Activated T-cell treated with anti-CD3 and anti-CD28 coated beads, Interleukin-2, amount 50 U/mL, for 72 hours (primary cell): ENCODE results near the gene MEAF6. TPM values are rescaled to one million over a fixed set of nuclear protein-coding genes. Genes with fewer than 3 reads are reported as not detected.
"Not testable (repeated sequence)": the region's sequence is repeated elsewhere in the genome, so short reads cannot be mapped to it uniquely, and the experiment has no call there.

ENCODE experiments used
- ATAC-seq, 2 donors: fragments of 150-1000 bp; cut with Tn5 transposase; replicated peaks in 1 of 2; 2 replicates each; pipeline ENCODE4 v1.10.0; 2021; ENCODE audit warnings: moderate library complexity in 2 of 2, mild to moderate bottlenecking in 1 of 2
- DNase-seq, 2 donors: peaks; one replicate each; pipeline ENCODE4 v3.0.0; 2021 to 2022; ENCODE audit warnings: mixed read lengths in 1 of 2
- H3K27ac Mint-ChIP-seq: one replicate; pipeline ENCODE4 v1.8.0; 2022; ENCODE audit warnings: mild to moderate bottlenecking, moderate library complexity, mixed read lengths
- H3K27me3 Mint-ChIP-seq: one replicate; pipeline ENCODE4 v1.8.0; 2022; ENCODE audit warnings: low read depth, mixed read lengths
- H3K36me3 Mint-ChIP-seq, 2 donors: one replicate each; pipeline ENCODE4 v1.8.0; 2022; ENCODE audit warnings: mixed read lengths in 2 of 2, mild to moderate bottlenecking in 1 of 2; ENCODE audit not compliant: insufficient read depth in 2 of 2
- H3K4me1 Mint-ChIP-seq: one replicate; pipeline ENCODE4 v1.8.0; 2022; ENCODE audit warnings: low read depth, mixed read lengths
- H3K4me3 Mint-ChIP-seq, 2 donors: one replicate each; pipeline ENCODE4 v1.8.0; 2022; ENCODE audit warnings: mild to moderate bottlenecking in 2 of 2, mixed read lengths in 2 of 2, moderate library complexity in 2 of 2
- H3K9me3 Mint-ChIP-seq, 2 donors: one replicate each; pipeline ENCODE4 v1.8.0; 2022; ENCODE audit warnings: mixed read lengths in 2 of 2
- total RNA-seq, 2 donors: library from RNA; stranded (reverse); gene quantifications; one replicate each; pipeline ENCODE4 v1.2.3, GENCODE V29; 2022

Gene MEAF6
- total RNA-seq: 100 to 1,000 TPM; 105 to 108 TPM

DNA sequence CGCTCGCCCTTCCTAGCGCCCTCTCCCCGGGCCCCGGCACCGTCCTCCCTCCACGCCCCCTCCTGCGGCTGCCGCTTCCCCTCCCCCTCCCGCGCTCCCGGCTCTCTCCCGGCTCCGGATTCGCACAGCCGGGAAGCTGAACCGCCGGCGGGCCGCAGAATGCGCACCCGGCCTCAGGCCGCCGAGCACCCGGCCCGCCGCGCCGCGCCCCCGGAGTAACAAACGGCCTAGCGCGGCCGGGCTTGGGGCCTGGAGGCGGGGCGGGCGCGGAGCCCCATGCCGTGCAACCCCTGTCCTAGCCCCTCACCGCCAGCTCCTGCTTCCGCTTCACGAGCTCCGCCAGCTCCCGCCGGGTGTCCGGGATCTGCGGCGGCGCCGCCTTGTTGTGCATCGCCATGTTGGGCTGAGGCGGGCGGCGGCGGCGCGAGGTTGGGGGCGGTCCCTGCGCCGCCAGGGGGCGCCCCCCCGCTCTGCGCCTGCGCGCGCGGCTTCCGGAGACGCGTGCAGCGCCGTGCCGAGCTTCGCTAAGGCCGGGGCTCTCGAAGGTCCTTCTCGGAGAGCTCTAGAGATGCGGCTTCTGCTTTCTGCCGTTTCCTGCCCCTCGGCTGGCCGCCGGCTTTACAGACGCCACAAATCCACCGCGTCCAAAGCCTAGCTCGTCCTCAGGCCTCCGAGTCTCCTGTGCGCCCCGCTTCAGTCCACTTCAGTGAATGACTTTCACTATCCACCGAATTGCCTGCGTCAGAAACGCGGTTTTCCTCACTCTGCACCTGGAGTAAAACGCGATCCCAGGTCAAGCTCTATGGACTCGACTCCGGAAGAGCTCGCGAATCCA, at the start of gene MEAF6:
Gene MEAF6 (minus strand): TSS at position 417 of the 835 bp plus-strand sequence. CDS start 20 bp downstream, at position 397.
- peaks cover 52% of the 10 kb centered on the region for H3K4me1 Mint-ChIP-seq

GRCh38 chr1:37562984-37563383, 48.4 kb upstream of the MEAF6 start:
- H3K4me1 Mint-ChIP-seq: peaks cover 4% of the 10 kb centered on the region
- peaks cover 4 to 10% of the 10 kb centered on the region in 2 donors for H3K36me3 Mint-ChIP-seq
- no peaks in the 10 kb centered on the region for H3K9me3 Mint-ChIP-seq
- no peak overlapping the region for H3K4me3 Mint-ChIP-seq
- H3K27ac Mint-ChIP-seq: no peak overlapping the region
- ATAC-seq (no peak), DNase-seq (no peak)
- no peaks in the 10 kb centered on the region for H3K27me3 Mint-ChIP-seq

More for the DNA sequence above, at the start of gene MEAF6:
- H3K36me3 Mint-ChIP-seq: peaks cover 7 to 20% of the 10 kb centered on the region in 2 donors
- peak within 1 kb of the TSS; percentile 96 for H3K27ac Mint-ChIP-seq
- no peaks in the 10 kb centered on the region for H3K27me3 Mint-ChIP-seq
- no peaks in the 10 kb centered on the region for H3K9me3 Mint-ChIP-seq
- H3K4me3 Mint-ChIP-seq: peak within 1 kb of the TSS; percentile 97
- ATAC-seq (peak; percentile 91 to 93), DNase-seq (peak; percentile 87 to 91)

DNA sequence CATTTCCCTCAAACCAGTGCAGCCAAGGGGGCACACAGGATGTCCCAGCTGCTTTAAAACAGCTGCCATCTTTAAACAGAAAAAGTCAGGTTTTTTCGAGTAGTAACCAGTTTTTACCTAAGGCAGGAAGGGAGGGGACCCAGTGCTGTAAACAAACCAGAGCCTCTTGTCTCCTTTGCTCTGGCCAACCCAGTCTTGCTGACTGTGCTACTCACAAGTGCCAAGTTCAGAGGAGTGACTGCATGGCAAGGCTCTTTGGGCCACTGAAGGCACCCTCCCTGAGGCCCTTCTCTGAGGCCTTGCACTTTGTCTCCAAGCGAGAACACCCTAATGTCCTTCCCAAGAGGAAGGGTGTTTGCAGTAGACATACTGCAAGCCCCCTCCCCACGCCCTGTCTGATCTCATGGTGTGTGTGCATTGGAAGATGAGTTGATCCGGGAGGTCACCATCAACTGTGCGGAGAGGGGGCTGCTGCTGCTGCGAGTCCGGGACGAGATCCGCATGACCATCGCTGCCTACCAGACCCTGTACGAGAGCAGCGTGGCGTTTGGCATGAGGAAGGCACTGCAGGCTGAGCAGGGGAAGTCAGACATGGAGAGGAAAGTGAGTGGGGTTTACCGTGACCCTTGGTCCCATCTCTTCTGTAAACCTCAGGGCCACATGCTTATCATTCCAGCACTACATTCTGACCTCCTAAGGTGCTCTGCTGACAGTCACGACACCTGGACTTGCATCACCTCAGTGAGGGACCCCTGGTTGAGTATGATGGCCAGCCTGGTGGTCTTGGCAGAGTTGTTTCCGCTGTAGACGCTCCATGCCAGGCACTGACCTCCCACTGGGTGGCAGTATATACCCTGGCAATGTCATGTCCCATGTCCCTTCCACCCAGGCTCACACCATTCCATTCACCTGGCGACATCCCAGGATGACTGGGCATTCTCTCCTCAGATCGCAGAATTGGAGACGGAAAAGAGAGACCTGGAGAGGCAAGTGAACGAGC, 46.9 kb upstream of the MEAF6 start:
- ATAC-seq (peak; percentile 47 to 61), DNase-seq (peak; percentile 40 to 52)
- H3K36me3 Mint-ChIP-seq: peaks cover 0 to under 1% of the 10 kb centered on the region in 2 donors
- peaks cover 12% of the 10 kb centered on the region for H3K4me1 Mint-ChIP-seq
- H3K4me3 Mint-ChIP-seq: no peak overlapping the region
- H3K27ac Mint-ChIP-seq: no peak overlapping the region
- no peaks in the 10 kb centered on the region for H3K9me3 Mint-ChIP-seq
- peaks cover 1% of the 10 kb centered on the region for H3K27me3 Mint-ChIP-seq

DNA sequence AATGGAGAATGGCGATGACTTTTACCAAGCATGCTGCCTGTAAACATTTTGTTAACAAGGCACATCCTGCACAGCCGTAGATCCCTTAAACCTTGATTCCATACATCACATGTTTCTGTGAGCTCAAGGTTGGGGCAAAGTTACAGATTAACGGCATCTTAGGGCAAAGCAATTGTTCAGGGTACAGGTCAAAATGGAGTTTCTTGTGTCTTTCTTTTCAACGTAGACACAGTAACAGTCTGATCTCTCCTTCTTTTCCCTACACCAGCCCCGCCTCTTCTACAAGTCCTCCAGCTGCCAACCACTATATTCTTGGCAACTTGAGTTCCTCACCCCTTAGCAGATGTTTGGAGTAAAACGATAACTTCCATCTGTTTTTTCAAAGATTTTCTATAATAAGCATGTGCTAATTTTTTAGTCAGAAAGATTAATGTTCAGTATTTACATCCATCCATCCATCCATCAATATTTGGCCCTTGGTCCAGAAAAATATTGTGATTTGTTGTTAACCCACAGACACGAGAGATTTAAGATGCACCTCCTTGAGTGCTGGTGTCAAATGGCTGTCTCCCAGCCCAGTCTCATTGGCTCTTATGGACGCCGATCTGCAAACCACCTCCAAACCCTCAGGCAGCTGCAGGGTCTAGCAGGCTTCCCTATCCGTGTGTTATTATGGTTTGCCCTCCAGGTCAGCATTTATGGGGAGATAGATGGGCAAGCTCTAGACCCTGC, 46.0 kb upstream of the MEAF6 start:
- Mint-ChIP-seq H3K4me3 (no peak overlapping the region), H3K27me3 (peaks cover 10% of the 10 kb centered on the region), H3K4me1 (peaks cover 17% of the 10 kb centered on the region), H3K27ac (no peak overlapping the region), H3K9me3 (no peaks in the 10 kb centered on the region), H3K36me3 (no peaks in the 10 kb centered on the region)
- DNase-seq: no peak
- no peak for ATAC-seq

DNA sequence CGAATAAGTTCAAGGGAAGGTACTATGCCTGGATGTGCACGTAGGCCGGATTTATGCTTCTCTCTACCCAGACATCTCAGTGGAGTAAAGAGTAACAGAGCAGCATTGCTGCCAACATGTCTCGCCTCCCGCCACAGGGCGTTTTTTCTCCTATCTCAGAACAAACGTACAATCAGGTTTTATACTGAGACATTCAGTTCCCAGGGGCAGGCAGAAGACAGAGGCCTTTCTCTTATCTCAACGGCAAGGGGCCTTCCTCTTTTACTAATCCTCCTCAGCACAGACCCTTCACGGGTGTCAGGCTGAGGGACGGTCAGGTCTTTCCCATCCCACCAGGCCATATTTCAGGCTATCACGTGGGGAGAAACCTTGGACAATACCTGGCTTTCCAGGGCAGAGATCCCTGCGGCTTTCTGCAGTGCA, 45.4 kb upstream of the MEAF6 start:
- not testable (repeated sequence) for H3K9me3 Mint-ChIP-seq, ATAC-seq, H3K4me3 Mint-ChIP-seq, H3K27ac Mint-ChIP-seq, H3K36me3 Mint-ChIP-seq, DNase-seq
- H3K27me3 Mint-ChIP-seq: peaks cover 11% of the 10 kb centered on the region
- H3K4me1 Mint-ChIP-seq: peaks cover 17% of the 10 kb centered on the region

DNA sequence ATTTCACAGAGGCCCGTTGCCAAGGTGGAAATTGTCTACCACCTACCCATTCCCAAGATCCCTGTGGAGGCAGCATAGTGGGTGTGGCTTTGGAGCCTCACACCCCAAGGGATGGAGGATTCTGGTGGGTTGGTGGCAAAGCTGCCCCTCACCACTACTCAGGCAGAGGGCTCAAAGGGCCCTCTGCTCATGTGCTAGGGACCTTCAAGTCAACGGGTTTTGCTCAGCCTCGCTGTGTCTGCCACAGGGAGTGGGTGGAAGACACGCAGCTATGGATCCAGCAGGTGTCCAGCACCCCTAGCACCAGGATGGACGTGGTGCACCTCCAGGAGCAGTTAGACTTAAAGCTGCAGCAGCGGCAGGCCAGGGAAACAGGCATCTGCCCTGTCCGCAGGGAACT, 44.5 kb upstream of the MEAF6 start:
- DNase-seq (no peak), ATAC-seq (no peak)
- Mint-ChIP-seq H3K27ac (no peak overlapping the region), H3K4me3 (no peak overlapping the region), H3K36me3 (peaks cover 3 to 5% of the 10 kb centered on the region in 2 donors), H3K9me3 (no peaks in the 10 kb centered on the region), H3K4me1 (peaks cover 17% of the 10 kb centered on the region), H3K27me3 (peaks cover 11% of the 10 kb centered on the region)

GRCh38 chr1:37558411-37558810, 43.8 kb upstream of the MEAF6 start:
- Mint-ChIP-seq H3K36me3 (peaks cover 5 to 6% of the 10 kb centered on the region in 2 donors), H3K4me3 (no peak overlapping the region), H3K4me1 (peaks cover 17% of the 10 kb centered on the region), H3K27me3 (peaks cover 11% of the 10 kb centered on the region), H3K27ac (no peak overlapping the region), H3K9me3 (no peaks in the 10 kb centered on the region)
- ATAC-seq: no peak
- DNase-seq: no peak

GRCh38 chr1:37557402-37557801, 42.8 kb upstream of the MEAF6 start:
- Mint-ChIP-seq H3K4me1 (peaks cover 27% of the 10 kb centered on the region), H3K27ac (no peak overlapping the region), H3K9me3 (no peaks in the 10 kb centered on the region), H3K27me3 (peaks cover 11% of the 10 kb centered on the region), H3K36me3 (peaks cover 9 to 10% of the 10 kb centered on the region in 2 donors), H3K4me3 (no peak overlapping the region)
- DNase-seq (no peak), ATAC-seq (no peak)

DNA sequence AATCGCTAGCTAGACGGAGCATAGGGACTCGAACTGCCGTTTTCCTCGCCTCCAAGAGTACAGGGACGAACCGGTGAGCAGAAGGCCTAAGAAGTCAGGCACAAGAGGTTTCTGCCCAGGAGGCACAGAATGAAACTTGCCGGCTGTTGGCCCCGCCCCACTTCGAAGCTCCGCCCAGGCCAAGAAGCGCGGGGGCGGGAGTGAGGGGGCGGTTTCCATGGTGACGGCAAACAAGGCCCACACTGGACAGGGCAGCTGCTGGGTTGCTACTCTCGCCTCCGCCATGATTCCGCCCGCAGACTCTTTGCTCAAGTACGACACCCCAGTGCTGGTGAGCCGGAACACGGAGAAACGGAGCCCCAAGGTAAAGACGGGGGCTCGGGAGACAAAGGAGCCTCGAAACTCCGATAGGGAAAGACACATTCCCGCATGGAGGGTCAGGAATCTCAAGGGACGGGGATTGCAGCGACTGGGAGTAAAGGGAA, 42.2 kb upstream of the MEAF6 start, which contains the start of gene DNALI1:
Gene DNALI1 (plus strand): TSS at position 229 of the 485 bp plus-strand sequence. CDS start 55 bp downstream, at position 284.
- Mint-ChIP-seq H3K9me3 (no peaks in the 10 kb centered on the region), H3K27ac (no peak within 1 kb of the TSS)
- ATAC-seq: peak in 1 of 2 donors; percentile 13

GRCh38 chr1:37553927-37554808, 39.6 kb upstream of the MEAF6 start, which contains the start of gene SNIP1:
SNIP1 (minus strand) TSS chr1:37554293; CDS start chr1:37554229, 64 bp downstream.
- H3K9me3 Mint-ChIP-seq: no peaks in the 10 kb centered on the region
- peaks cover 57% of the 10 kb centered on the region for H3K4me1 Mint-ChIP-seq
- peak within 1 kb of the TSS; percentile 96 to 99 for H3K4me3 Mint-ChIP-seq
- peak within 1 kb of the TSS; percentile 94 for H3K27ac Mint-ChIP-seq
- H3K27me3 Mint-ChIP-seq: peaks cover 11% of the 10 kb centered on the region
- peak; percentile 90 for DNase-seq
- peak; percentile 94 to 96 for ATAC-seq
- peaks cover 13 to 18% of the 10 kb centered on the region in 2 donors for H3K36me3 Mint-ChIP-seq

More for the DNA sequence above, 42.2 kb upstream of the MEAF6 start, which contains the start of gene DNALI1:
- Mint-ChIP-seq H3K4me1 (peaks cover 34% of the 10 kb centered on the region), H3K4me3 (no peak within 1 kb of the TSS), H3K36me3 (peaks cover 11 to 13% of the 10 kb centered on the region in 2 donors), H3K27me3 (peaks cover 11% of the 10 kb centered on the region)
- DNase-seq: peak; percentile 42 to 52

DNA sequence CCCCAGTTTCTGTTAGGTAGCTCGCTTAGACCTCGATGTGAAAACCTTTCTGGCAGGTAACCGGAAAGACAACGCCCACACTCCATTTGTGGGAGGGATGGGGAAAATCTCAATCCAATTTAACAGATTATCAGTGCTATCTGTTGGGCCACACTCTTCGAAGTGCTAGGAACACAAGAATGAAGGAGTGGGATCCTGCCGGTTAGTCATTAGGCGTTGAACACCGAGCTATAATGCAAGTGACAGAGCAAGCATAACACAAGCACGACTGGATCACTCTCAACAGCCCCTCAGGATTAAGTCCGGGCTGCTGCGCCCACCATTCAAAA, 39.0 kb upstream of the MEAF6 start:
- peaks cover 57% of the 10 kb centered on the region for H3K4me1 Mint-ChIP-seq
- peak overlapping the region; percentile 96 to 99 for H3K4me3 Mint-ChIP-seq
- peak overlapping the region; percentile 85 for H3K27ac Mint-ChIP-seq
- H3K27me3 Mint-ChIP-seq: peaks cover 11% of the 10 kb centered on the region
- ATAC-seq (peak; percentile 16 to 21), DNase-seq (no peak)
- no peaks in the 10 kb centered on the region for H3K9me3 Mint-ChIP-seq
- H3K36me3 Mint-ChIP-seq: peaks cover 16 to 21% of the 10 kb centered on the region in 2 donors
